Endothelial cell of umbilical vein (primary cell): ENCODE results near the gene GCLC. TPM values are rescaled to one million over a fixed set of nuclear protein-coding genes. Genes with fewer than 3 reads are reported as not detected.

Experiments used
- BruUV-seq: library from RNA; stranded (reverse); fragments of 400-500 nt; replicated peaks from 2 replicates; lab custom pipeline; 2021; lab: Mats Ljungman, UMichigan
- CTCF ChIA-PET: fragments of 300-600, 350-600 bp; sonication (Branson Sonifier 250); formaldehyde crosslinking; loops from one replicate; lab custom pipeline; 2021; ENCODE audit warnings: antibody characterized with exemption, inconsistent platforms; lab: Charles Lee
- POLR2A ChIA-PET: fragments of 300-600, 350-600 bp; sonication (Branson Sonifier 250); formaldehyde crosslinking; loops from one replicate; lab custom pipeline; 2021; ENCODE audit warnings: antibody characterized with exemption, inconsistent platforms; lab: Charles Lee
- DNase-seq: peaks from one replicate; pipeline ENCODE4 v3.0.0-alpha.2; 2011; ENCODE audit warnings: low read depth, low spot score
- FAIRE-seq: peaks from 2 replicates; lab custom pipeline; 2011; peaks lifted over from hg19 to GRCh38; lab: Jason Lieb, UNC
- H2AFZ ChIP-seq: 2 replicates; pipeline ENCODE4 v1.6.0; 2012; ENCODE audit warnings: low read depth, low read length, control low read depth, inconsistent platforms
- H3K27ac ChIP-seq: 2 replicates; pipeline ENCODE4 v1.5.1; 2011; ENCODE audit warnings: low read depth, mild to moderate bottlenecking, control low read depth, low read length, moderate library complexity; ENCODE audit not compliant: insufficient read depth
- H3K27me3 ChIP-seq, 2 experiments: 2 replicates each; pipeline versions ENCODE4 v1.6.0 to v1.6.1; 2011; ENCODE audit warnings: low read length in 2 of 2, mixed read lengths in 1 of 2; ENCODE audit not compliant: control insufficient read depth in 2 of 2, insufficient read depth in 2 of 2
- H3K36me3 ChIP-seq, 2 experiments: 2 replicates in 1 of 2; 3 replicates in 1 of 2; pipeline ENCODE4 v1.5.1; 2011; ENCODE audit warnings: low read length in 2 of 2, mild to moderate bottlenecking in 1 of 2, moderate library complexity in 1 of 2; ENCODE audit not compliant: control insufficient read depth in 2 of 2, insufficient read depth in 2 of 2; ENCODE audit errors: extremely low read depth in 1 of 2
- H3K4me1 ChIP-seq: 3 replicates; pipeline ENCODE4 v1.5.1; 2011; ENCODE audit warnings: mild to moderate bottlenecking, low read length; ENCODE audit not compliant: control insufficient read depth, insufficient read depth; ENCODE audit errors: extremely low read depth
- H3K4me2 ChIP-seq: 2 replicates; pipeline ENCODE4 v1.6.1; 2011; ENCODE audit warnings: low read length, control low read depth, mixed read lengths; ENCODE audit not compliant: insufficient read depth
- H3K4me3 ChIP-seq, 3 experiments: fragments of 200-600 bp in 1 of 3; sonication (generic), shearing (Covaris generic) in 1 of 3; replicated peaks in 1 of 3; 2 replicates each; pipeline ENCODE4 v1.5.1; 2011 to 2016; ENCODE audit warnings: control low read depth in 3 of 3, low read length in 3 of 3, mild to moderate bottlenecking in 2 of 3, inconsistent platforms in 1 of 3, low read depth in 1 of 3, moderate library complexity in 1 of 3; ENCODE audit not compliant: insufficient read depth in 1 of 3
- H3K79me2 ChIP-seq: 2 replicates; pipeline ENCODE4 v1.6.0; 2012; ENCODE audit warnings: low read length, inconsistent platforms; ENCODE audit not compliant: control insufficient read depth, insufficient read depth
- H3K9ac ChIP-seq: replicated peaks from 2 replicates; pipeline ENCODE3; 2011; ENCODE audit warnings: low read length, control low read depth; ENCODE audit not compliant: insufficient read depth; ENCODE audit errors: extremely low read depth
- H3K9me1 ChIP-seq: replicated peaks from 3 replicates; pipeline ENCODE4 v1.6.0; 2011; ENCODE audit warnings: mild to moderate bottlenecking, low read length; ENCODE audit not compliant: control insufficient read depth, insufficient read depth; ENCODE audit errors: extremely low read depth
- H3K9me3 ChIP-seq: replicated peaks from 2 replicates; pipeline ENCODE4 v1.5.1; 2012; ENCODE audit warnings: low read length, inconsistent platforms; ENCODE audit not compliant: control insufficient read depth, insufficient read depth
- H4K20me1 ChIP-seq: replicated peaks from 2 replicates; pipeline ENCODE3; 2011; ENCODE audit warnings: mild to moderate bottlenecking, low read length; ENCODE audit not compliant: control insufficient read depth, insufficient read depth; ENCODE audit errors: extremely low read depth
- CTCF ChIP-seq, 2 donors: IDR thresholded peaks; 1 replicate in 1 of 2; 2 replicates in 1 of 2; pipeline ENCODE4 v1.5.1; 2011; ENCODE audit warnings: low read length in 2 of 2, mild to moderate bottlenecking in 2 of 2, moderate library complexity in 2 of 2, control low read depth in 1 of 2, inconsistent platforms in 1 of 2, low read depth in 1 of 2; ENCODE audit not compliant: insufficient read depth in 1 of 2; ENCODE audit errors: extremely low read depth in 1 of 2
- EZH2 ChIP-seq: IDR thresholded peaks from 2 replicates; pipeline ENCODE4 v1.6.1; 2012; ENCODE audit warnings: borderline replicate concordance, low read depth, mild to moderate bottlenecking, moderate library complexity, low read length, inconsistent platforms; ENCODE audit not compliant: severe bottlenecking
- FOS ChIP-seq: IDR thresholded peaks from 2 replicates; pipeline ENCODE4 v1.6.1; 2011; ENCODE audit warnings: mild to moderate bottlenecking, low read length, moderate library complexity, borderline replicate concordance; ENCODE audit not compliant: insufficient read depth
- GATA2 ChIP-seq: IDR thresholded peaks from 2 replicates; pipeline ENCODE4 v1.7.0; 2011; ENCODE audit warnings: low read depth, mild to moderate bottlenecking, moderate library complexity, mixed read lengths, low read length; ENCODE audit not compliant: insufficient read length, insufficient read depth
- JUN ChIP-seq: IDR thresholded peaks from 2 replicates; pipeline ENCODE4 v1.6.1; 2011; ENCODE audit warnings: borderline replicate concordance, low read depth; ENCODE audit not compliant: insufficient read length, insufficient read depth
- MAX ChIP-seq: IDR thresholded peaks from 2 replicates; pipeline ENCODE4 v1.6.1; 2011; ENCODE audit not compliant: insufficient read depth, insufficient read length
- MYC ChIP-seq: IDR thresholded peaks from one replicate; pipeline ENCODE4 v1.6.1; 2011; ENCODE audit warnings: mild to moderate bottlenecking, low read depth, low read length
- POLR2A ChIP-seq: IDR thresholded peaks from 2 replicates; pipeline ENCODE4 v1.6.1; 2012; ENCODE audit warnings: low read depth, mild to moderate bottlenecking, control low read depth, low read length
- POLR2AphosphoS5 ChIP-seq: IDR thresholded peaks from 2 replicates; pipeline ENCODE4 v1.6.1; 2012; ENCODE audit warnings: low read depth, mild to moderate bottlenecking, control low read depth, low read length, moderate library complexity; ENCODE audit not compliant: insufficient read depth
- dilution Hi-C: fragments of 300-500 bp; cut with MboI; formaldehyde crosslinking; loops from one replicate; pipeline ENCODE4 v1.15.0; 2019; ENCODE audit warnings: low sequenced_read_pairs; ENCODE audit not compliant: extremely low pct_ligation_motif_present
- intact Hi-C: fragments of 100-400 bp; cut with micrococcal nuclease; formaldehyde crosslinking; loops from one replicate; pipeline ENCODE4 v1.10.0; 2022
- polyA plus RNA-seq, 4 experiments: library from polyadenylated mRNA; depleted of rRNA in 3 of 4; stranded (reverse) in 3 of 4; unstranded in 1 of 4; fragments of >200 nt; gene quantifications; 2 replicates each; pipeline versions ENCODE4 v1.2.1 to v1.2.3, GENCODE V29; 2011 to 2012; ENCODE audit warnings: missing spikeins in 1 of 4
- total RNA-seq: library from RNA; stranded (reverse); gene quantifications from 2 replicates; pipeline ENCODE4 v1.2.3, GENCODE V29; 2021

GCLC gene
- total and polyA plus RNA-seq, 2 donors (not counting 3 experiments of a cell fraction or from before 2014, with no cell fraction given), result 7.3 to 22.8 TPM

GRCh38 chr6:53465732-53466131, 79.2 kb downstream of the GCLC start:
- H3K9me3 ChIP-seq, result no peaks in the 10 kb centered on the region
- no peaks in the 10 kb centered on the region for H3K79me2 ChIP-seq
- TF ChIP-seq POLR2A (no peak), EZH2 (no peak), GATA2 (no peak), JUN (no peak), MAX (no peak), POLR2AphosphoS5 (no peak), CTCF (IDR thresholded peaks at IDR 0.05; ENCODE audit: extremely low read depth in 1 of 2, insufficient read depth in 1 of 2, low read depth in 1 of 2, low read length in 2 of 2) (no peak), FOS (no peak), MYC (no peak)
- no peak overlapping the region for H2AFZ ChIP-seq
- H3K4me2 ChIP-seq, result no peak overlapping the region
- DNase-seq, result no peak
- no peaks in the 10 kb centered on the region for H3K9me1 ChIP-seq
- H3K4me1 ChIP-seq, result no peaks in the 10 kb centered on the region
- POLR2A ChIA-PET, result no interaction called here
- H3K9ac ChIP-seq, result no peak overlapping the region
- no peaks in the 10 kb centered on the region for H3K36me3 ChIP-seq
- no peaks in the 10 kb centered on the region for H4K20me1 ChIP-seq
- no peak overlapping the region for H3K27ac ChIP-seq
- CTCF ChIA-PET, result no interaction called here
- FAIRE-seq, result no peak
- dilution Hi-C loops, result no loop called here
- intact Hi-C loops, result no loop called here
- BruUV-seq, result no TSS peak
- no peak overlapping the region for H3K4me3 ChIP-seq
- H3K27me3 ChIP-seq, result peaks cover 1 to 4% of the 10 kb centered on the region in 2 experiments
